GM12875 (cell line): Measurements from ENCODE around the gene VEGFC.

Experiments
- H3K4me3 ChIP-seq: one replicate; pipeline ENCODE4 v1.5.1; 2011; ENCODE audit warnings: low read depth, low read length, control low read depth
- CTCF ChIP-seq: IDR thresholded peaks from 2 replicates; pipeline ENCODE4 v1.5.1; 2011; ENCODE audit warnings: low read depth, mild to moderate bottlenecking, control low read depth, inconsistent platforms, low read length, moderate library complexity, borderline replicate concordance; ENCODE audit not compliant: insufficient read depth

Gene VEGFC

DNA sequence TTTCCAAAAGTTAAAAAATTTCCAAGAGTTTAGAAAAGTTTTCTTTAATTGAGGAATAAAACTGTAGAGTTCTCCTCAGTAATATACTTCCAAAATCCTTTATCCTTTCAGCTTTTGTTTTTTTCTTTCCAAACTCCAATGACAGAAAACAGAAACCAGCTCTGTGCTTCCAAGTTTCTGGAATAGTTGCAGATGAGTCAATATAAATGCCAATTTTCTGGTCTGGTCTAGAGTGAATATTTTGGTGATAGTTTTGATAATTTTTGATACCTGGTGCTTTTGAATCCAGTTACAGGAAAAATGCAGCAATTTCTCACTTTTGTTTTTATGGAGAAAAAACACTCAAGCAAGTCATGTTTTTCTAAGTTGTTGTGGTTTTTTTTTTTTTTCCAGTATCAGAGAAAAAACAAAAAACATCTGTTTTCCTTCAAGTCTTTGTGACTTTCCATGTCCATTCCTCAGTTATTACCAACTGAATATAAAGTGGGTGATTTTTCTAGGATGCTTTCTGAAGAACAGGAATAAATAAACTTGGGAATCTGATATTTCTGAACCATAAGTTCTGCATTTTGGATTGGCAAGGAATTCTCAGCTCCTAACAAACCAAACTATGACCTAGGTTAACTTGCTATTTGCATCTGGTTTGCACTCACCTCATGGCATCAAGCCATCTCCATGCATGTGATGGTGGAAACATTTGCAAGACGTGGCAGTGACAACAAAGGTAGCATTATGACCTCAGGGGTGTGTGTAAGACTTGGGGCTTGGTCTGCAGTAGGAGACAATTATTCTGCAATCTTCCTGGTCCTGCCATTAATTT, 139.1 kb downstream of the VEGFC start:
- TF ChIP-seq CTCF: no peak
- H3K4me3 ChIP-seq: no peak overlapping the region

- no peak overlapping the region for H3K4me3 ChIP-seq
These were observed 146.4 kb downstream of the VEGFC start for GRCh38 chr4:176646311-176646710.

DNA sequence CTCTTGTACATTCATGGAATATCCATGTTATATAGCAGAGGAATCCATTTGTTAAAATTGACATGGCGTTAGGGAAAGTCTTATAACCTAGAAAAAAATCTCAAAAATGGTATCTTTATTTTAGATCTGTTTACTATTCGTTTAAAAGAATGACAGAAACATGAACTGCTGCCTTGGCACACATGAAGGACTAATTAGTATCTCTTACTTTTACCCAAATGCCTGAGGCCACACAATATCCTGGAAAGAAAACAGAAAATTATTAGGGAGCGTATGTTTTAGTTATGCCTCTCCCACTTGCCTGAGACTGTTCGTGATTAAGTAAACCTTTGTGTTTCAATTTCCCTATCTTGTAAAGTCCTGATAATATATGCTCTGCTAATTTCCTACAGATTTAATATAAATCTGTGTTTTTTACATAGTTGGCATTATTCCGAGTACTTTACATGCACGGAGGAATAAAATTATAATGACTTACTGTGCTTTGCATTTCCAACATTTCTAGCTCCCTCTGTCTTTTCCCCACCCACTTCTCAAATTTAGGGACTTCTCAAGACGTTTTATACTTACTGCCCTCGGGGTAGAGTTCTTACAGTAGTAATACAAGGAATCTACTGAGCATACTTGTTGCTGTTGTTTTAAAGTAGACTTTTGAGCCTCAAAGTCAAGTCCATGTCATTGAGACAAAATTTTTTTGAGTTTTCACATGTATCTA, 147.3 kb downstream of the VEGFC start:
- no peak overlapping the region for H3K4me3 ChIP-seq
- TF ChIP-seq CTCF: no peak

More at GRCh38 chr4:176646311-176646710, 146.4 kb downstream of the VEGFC start:
- TF ChIP-seq CTCF: no peak

DNA sequence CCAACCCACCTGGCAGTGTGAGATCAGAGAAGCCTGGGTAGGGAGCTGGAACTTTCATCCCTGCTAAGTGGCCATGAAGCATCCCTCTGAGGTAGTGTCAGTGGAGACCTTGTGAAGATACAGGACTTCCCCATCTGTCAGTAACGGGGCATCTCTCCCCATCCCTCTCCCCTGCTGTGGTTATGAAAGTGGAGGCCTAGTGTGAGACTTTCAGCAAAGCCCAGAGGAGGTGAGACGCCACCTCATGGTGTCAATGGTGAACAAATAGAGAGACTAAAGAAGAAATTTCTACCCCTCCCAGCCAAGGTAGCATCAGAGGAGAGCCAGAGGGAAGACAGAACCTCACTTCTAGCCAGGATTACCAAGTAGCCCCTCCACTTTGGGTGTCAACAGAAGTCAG, 150.2 kb downstream of the VEGFC start:
- TF ChIP-seq CTCF: no peak

GRCh38 chr4:176641237-176641636, 151.5 kb downstream of the VEGFC start:
- no peak for TF ChIP-seq CTCF

More for the DNA sequence above, 150.2 kb downstream of the VEGFC start:
- no peak overlapping the region for H3K4me3 ChIP-seq

DNA sequence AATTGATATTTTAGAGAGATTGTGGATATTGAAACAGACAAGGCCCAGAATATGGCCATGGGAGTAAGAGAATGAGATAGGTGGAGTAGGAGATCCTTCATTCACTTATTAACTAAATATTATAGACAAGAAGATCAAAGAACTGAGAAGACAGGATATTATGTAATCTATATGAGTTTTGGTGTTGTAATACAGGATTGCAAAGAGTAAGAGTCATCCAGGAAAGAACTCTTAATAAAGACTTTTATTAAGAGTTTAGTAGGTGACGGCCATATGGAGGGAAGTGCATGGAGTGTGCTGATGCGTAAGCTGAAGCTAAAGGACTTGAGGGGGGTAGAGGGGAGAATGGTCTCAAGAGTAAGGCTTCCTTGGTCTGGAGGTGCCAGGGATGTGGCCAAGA, 153.7 kb downstream of the VEGFC start:
- TF ChIP-seq CTCF: no peak
- no peak overlapping the region for H3K4me3 ChIP-seq

More at GRCh38 chr4:176641237-176641636, 151.5 kb downstream of the VEGFC start:
- no peak overlapping the region for H3K4me3 ChIP-seq

GRCh38 chr4:176636292-176636691, 156.4 kb downstream of the VEGFC start:
- TF ChIP-seq CTCF: no peak
- H3K4me3 ChIP-seq: no peak overlapping the region
